Measurements from ENCODE around the gene STUM.

DNA sequence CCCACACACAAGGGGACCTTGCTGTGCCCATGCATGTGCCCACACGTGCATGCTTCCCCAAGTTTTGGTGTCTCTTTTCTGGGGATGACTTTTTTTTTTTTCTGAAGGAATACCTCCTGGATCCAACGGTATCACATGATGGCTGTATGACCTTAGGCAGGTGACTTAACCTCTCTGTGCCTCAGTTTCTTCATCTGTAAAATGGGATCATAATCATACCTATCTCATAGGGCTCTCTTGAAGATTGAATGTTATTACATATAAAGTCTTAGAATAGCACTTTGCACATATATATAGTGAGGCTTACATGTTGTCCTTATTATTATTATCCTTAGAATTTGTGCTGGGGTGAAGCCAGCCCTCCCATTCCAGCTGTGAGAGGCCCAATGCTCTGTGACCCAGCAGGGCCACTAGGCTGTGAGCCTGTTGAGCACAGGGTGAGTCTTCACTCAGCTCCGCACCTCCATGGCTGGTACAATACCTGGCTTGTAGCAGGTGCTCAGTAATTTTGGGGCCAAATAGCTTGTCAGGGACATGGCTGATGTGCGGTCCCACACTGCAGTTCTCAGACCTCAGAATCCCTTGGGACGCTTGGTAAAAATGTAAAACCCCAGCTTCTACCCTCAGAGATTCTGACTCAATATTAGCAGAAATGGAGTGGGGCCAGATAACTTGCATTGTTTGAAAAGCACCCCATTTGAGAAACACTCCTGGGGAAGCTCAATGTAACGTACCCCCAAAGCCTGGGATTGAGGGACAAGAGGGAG lies 20.6 kb downstream of the STUM start:
- no peak for TF ChIP-seq POLR2A (IDR thresholded peaks at IDR 0.05)
- TF ChIP-seq, protein P1, sequence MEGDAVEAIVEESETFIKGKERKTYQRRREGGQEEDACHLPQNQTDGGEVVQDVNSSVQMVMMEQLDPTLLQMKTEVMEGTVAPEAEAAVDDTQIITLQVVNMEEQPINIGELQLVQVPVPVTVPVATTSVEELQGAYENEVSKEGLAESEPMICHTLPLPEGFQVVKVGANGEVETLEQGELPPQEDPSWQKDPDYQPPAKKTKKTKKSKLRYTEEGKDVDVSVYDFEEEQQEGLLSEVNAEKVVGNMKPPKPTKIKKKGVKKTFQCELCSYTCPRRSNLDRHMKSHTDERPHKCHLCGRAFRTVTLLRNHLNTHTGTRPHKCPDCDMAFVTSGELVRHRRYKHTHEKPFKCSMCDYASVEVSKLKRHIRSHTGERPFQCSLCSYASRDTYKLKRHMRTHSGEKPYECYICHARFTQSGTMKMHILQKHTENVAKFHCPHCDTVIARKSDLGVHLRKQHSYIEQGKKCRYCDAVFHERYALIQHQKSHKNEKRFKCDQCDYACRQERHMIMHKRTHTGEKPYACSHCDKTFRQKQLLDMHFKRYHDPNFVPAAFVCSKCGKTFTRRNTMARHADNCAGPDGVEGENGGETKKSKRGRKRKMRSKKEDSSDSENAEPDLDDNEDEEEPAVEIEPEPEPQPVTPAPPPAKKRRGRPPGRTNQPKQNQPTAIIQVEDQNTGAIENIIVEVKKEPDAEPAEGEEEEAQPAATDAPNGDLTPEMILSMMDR (IDR thresholded peaks at IDR 0.05) = no peak
